ENCODE measurements around the gene CNIH3.

The CNIH3 gene

GRCh38 chr1:224691148-224691925, 75.2 kb downstream of the CNIH3 start:
- no peak for DNase-seq
- no peaks in the 10 kb centered on the region for H3K36me3 Mint-ChIP-seq (ENCODE audit: low read depth)
- H3K27me3 Mint-ChIP-seq (ENCODE audit: low read depth, poor library complexity): no peaks in the 10 kb centered on the region
- no peak overlapping the region for H3K27ac Mint-ChIP-seq
- TF ChIP-seq CTCF (IDR thresholded peaks at IDR 0.05): no peak
- H3K4me3 Mint-ChIP-seq: no peak overlapping the region
- peaks cover 18% of the 10 kb centered on the region for H3K4me1 Mint-ChIP-seq
- H3K9me3 Mint-ChIP-seq: peaks cover 12% of the 10 kb centered on the region

GRCh38 chr1:224694969-224695368, 78.9 kb downstream of the CNIH3 start:
- peaks cover 9% of the 10 kb centered on the region for H3K27me3 Mint-ChIP-seq (ENCODE audit: low read depth, poor library complexity)
- DNase-seq: no peak
- peaks cover 26% of the 10 kb centered on the region for H3K4me1 Mint-ChIP-seq
- H3K9me3 Mint-ChIP-seq: no peaks in the 10 kb centered on the region
- no peak overlapping the region for H3K4me3 Mint-ChIP-seq
- no peaks in the 10 kb centered on the region for H3K36me3 Mint-ChIP-seq (ENCODE audit: low read depth)
- no peak overlapping the region for H3K27ac Mint-ChIP-seq
- TF ChIP-seq CTCF (IDR thresholded peaks at IDR 0.05): no peak

GRCh38 chr1:224696021-224696420, 79.9 kb downstream of the CNIH3 start:
- H3K4me1 Mint-ChIP-seq: peaks cover 28% of the 10 kb centered on the region
- H3K36me3 Mint-ChIP-seq (ENCODE audit: low read depth): no peaks in the 10 kb centered on the region
- H3K27me3 Mint-ChIP-seq (ENCODE audit: low read depth, poor library complexity): peaks cover 9% of the 10 kb centered on the region
- no peaks in the 10 kb centered on the region for H3K9me3 Mint-ChIP-seq
- no peak overlapping the region for H3K27ac Mint-ChIP-seq
- no peak for DNase-seq
- H3K4me3 Mint-ChIP-seq: no peak overlapping the region
- TF ChIP-seq CTCF (IDR thresholded peaks at IDR 0.05): no peak

- Mint-ChIP-seq H3K27ac (no peak overlapping the region), H3K27me3 (ENCODE audit: low read depth, poor library complexity) (peaks cover 9% of the 10 kb centered on the region), H3K36me3 (ENCODE audit: low read depth) (no peaks in the 10 kb centered on the region), H3K4me1 (peaks cover 24% of the 10 kb centered on the region), H3K9me3 (no peaks in the 10 kb centered on the region), H3K4me3 (no peak overlapping the region)
- TF ChIP-seq CTCF (IDR thresholded peaks at IDR 0.05): no peak
- DNase-seq: no peak
These were observed 81.0 kb downstream of the CNIH3 start for GRCh38 chr1:224696891-224697765.

GRCh38 chr1:224698015-224698451, 81.9 kb downstream of the CNIH3 start:
- peaks cover 9% of the 10 kb centered on the region for H3K27me3 Mint-ChIP-seq (ENCODE audit: low read depth, poor library complexity)
- H3K9me3 Mint-ChIP-seq: no peaks in the 10 kb centered on the region
- no peak for DNase-seq
- no peak for TF ChIP-seq CTCF (IDR thresholded peaks at IDR 0.05)
- H3K4me1 Mint-ChIP-seq: peaks cover 21% of the 10 kb centered on the region
- H3K36me3 Mint-ChIP-seq (ENCODE audit: low read depth): no peaks in the 10 kb centered on the region
- no peak overlapping the region for H3K27ac Mint-ChIP-seq
- H3K4me3 Mint-ChIP-seq: no peak overlapping the region

Data from nephron progenitor cell (in vitro differentiated cells).